Vagina (tissue), 2 donors: ENCODE data around the gene EZR.

ENCODE experiments used
- CTCF ChIP-seq, 3 experiments: fragments of 450-650 bp in 2 of 3; fragments of 200-600 bp in 1 of 3; sonication (generic) in 1 of 3; IDR thresholded peaks; one replicate each; pipeline ENCODE4 v1.5.1; 2017 to 2019; ENCODE audit warnings: antibody characterized with exemption in 3 of 3, mild to moderate bottlenecking in 2 of 3, moderate library complexity in 2 of 3
- POLR2A ChIP-seq, 2 donors: fragments of 450-650 bp; IDR thresholded peaks; one replicate each; pipeline ENCODE4 v1.6.1; 2017; ENCODE audit warnings: antibody characterized with exemption in 2 of 2, mild to moderate bottlenecking in 2 of 2, moderate library complexity in 2 of 2

- TF ChIP-seq CTCF (IDR thresholded peaks at IDR 0.05), result no peak
- no peak for TF ChIP-seq POLR2A (IDR thresholded peaks at IDR 0.05)
Observed at GRCh38 chr6:158743033-158743651, 76.0 kb downstream of the EZR start.
